GM12878 (cell line): ENCODE data around the gene DLST. TPM values are rescaled to one million over a fixed set of nuclear protein-coding genes. Genes with fewer than 3 reads are reported as not detected.

Source experiments
- ATAC-seq: fragments of 200-7000 bp; cut with Tn5 transposase; 3 replicates; pipeline ENCODE4 v1.9.1; 2020; ENCODE audit warnings: mild to moderate bottlenecking, moderate library complexity
- BruUV-seq: library from RNA; stranded (reverse); fragments of 400-500 nt; replicated peaks from 2 replicates; lab custom pipeline; 2021; lab: Mats Ljungman, UMichigan
- CTCF ChIA-PET: fragments of 300-600 bp; sonication (Branson Sonifier 250); formaldehyde crosslinking; extraction: SDS; loops from one replicate; lab custom pipeline; 2021; ENCODE audit warnings: inconsistent platforms; lab: Yijun Ruan, JAX
- POLR2A ChIA-PET: fragments of 350-600 bp; formaldehyde crosslinking; extraction: SDS; loops from one replicate; lab custom pipeline; 2021; ENCODE audit warnings: inconsistent platforms; lab: Charles Lee
- RAD21 ChIA-PET: fragments of 300-600 bp; sonication (Branson Sonifier 250); formaldehyde crosslinking; loops from one replicate; lab custom pipeline; 2023; ENCODE audit warnings: antibody characterized with exemption; ENCODE audit not compliant: unreplicated experiment; lab: Charles Lee
- SMC1A ChIA-PET: fragments of 300-600 bp; sonication (Branson Sonifier 250); formaldehyde crosslinking; loops from one replicate; lab custom pipeline; 2023; ENCODE audit not compliant: unreplicated experiment, uncharacterized antibody; lab: Charles Lee
- DNase-seq: peaks from one replicate; pipeline ENCODE4 v3.0.0-alpha.2; 2011; ENCODE audit warnings: low read depth, low spot score
- FAIRE-seq: peaks from 3 replicates; lab custom pipeline; 2011; peaks lifted over from hg19 to GRCh38; lab: Jason Lieb, UNC
- H2AFZ ChIP-seq: 2 replicates; pipeline ENCODE4 v1.6.0; 2011; ENCODE audit warnings: low read depth, low read length, control low read depth; ENCODE audit not compliant: control insufficient read depth
- H3K27ac ChIP-seq: 2 replicates; pipeline ENCODE4 v1.5.1; 2011; ENCODE audit warnings: control low read depth; ENCODE audit not compliant: control insufficient read depth, insufficient read depth
- H3K27me3 ChIP-seq, 2 experiments: replicated peaks in 1 of 2; 2 replicates each; pipeline versions ENCODE4 v1.6.0 to v1.6.1; 2011; ENCODE audit warnings: low read length in 1 of 2; ENCODE audit not compliant: control insufficient read depth in 2 of 2, insufficient read depth in 2 of 2
- H3K36me3 ChIP-seq, 2 experiments: 2 replicates each; pipeline ENCODE4 v1.5.1; 2011; ENCODE audit warnings: low read length in 1 of 2; ENCODE audit not compliant: control insufficient read depth in 2 of 2, insufficient read depth in 2 of 2
- H3K4me1 ChIP-seq: 2 replicates; pipeline ENCODE4 v1.6.1; 2011; ENCODE audit warnings: mild to moderate bottlenecking, low read length, moderate library complexity, mixed read lengths; ENCODE audit not compliant: control insufficient read depth, insufficient read depth
- H3K4me2 ChIP-seq: 2 replicates; pipeline ENCODE4 v1.6.0; 2011; ENCODE audit warnings: control low read depth; ENCODE audit not compliant: control insufficient read depth, insufficient read depth
- H3K4me3 ChIP-seq: fragments of 200-600 bp; sonication (generic); 2 replicates; pipeline ENCODE4 v1.5.1; 2016
- H3K79me2 ChIP-seq: 2 replicates; pipeline ENCODE4 v1.6.0; 2011; ENCODE audit warnings: low read length; ENCODE audit not compliant: control insufficient read depth, insufficient read depth
- H3K9ac ChIP-seq: 2 replicates; pipeline ENCODE4 v1.8.0; 2011; ENCODE audit warnings: low read length, control low read depth, mixed read lengths; ENCODE audit not compliant: control insufficient read depth, insufficient read depth
- H3K9me3 ChIP-seq: replicated peaks from 3 replicates; pipeline ENCODE4 v1.5.1; 2011; ENCODE audit warnings: mild to moderate bottlenecking, low read length; ENCODE audit not compliant: control insufficient read depth, insufficient read depth
- H4K20me1 ChIP-seq: 2 replicates; pipeline ENCODE4 v1.6.0; 2011; ENCODE audit not compliant: control insufficient read depth, insufficient read depth
- ATF2 ChIP-seq: IDR thresholded peaks from 2 replicates; pipeline ENCODE4 v1.6.1; 2012; ENCODE audit warnings: low read length, inconsistent platforms
- ATF3 ChIP-seq: IDR thresholded peaks from 2 replicates; pipeline ENCODE4 v1.6.1; 2011; ENCODE audit warnings: low read depth, mild to moderate bottlenecking, low read length, moderate library complexity, borderline replicate concordance; ENCODE audit errors: extremely low read depth
- BMI1 ChIP-seq: fragments of 450-650 bp; IDR thresholded peaks from 2 replicates; pipeline ENCODE4 v1.6.1; 2016; ENCODE audit warnings: mild to moderate bottlenecking, moderate library complexity, borderline replicate concordance
- CHD4 ChIP-seq: fragments of 200-600 bp; sonication (generic); IDR thresholded peaks from 2 replicates; pipeline ENCODE4 v1.6.1; 2016; ENCODE audit warnings: mild to moderate bottlenecking
- FOS ChIP-seq: IDR thresholded peaks from 3 replicates; pipeline ENCODE4 v1.6.1; 2011; ENCODE audit warnings: borderline replicate concordance; ENCODE audit not compliant: insufficient read length; ENCODE audit errors: extremely low read depth
- GATAD2B ChIP-seq: fragments of 450-650 bp; conservative IDR thresholded peaks from 2 replicates; pipeline ENCODE4 v1.6.1; 2017; ENCODE audit warnings: low read depth, mild to moderate bottlenecking, moderate library complexity
- HDAC6 ChIP-seq: fragments of 200-600 bp; sonication (generic); IDR thresholded peaks from one replicate; pipeline ENCODE4 v1.8.0; 2017; ENCODE audit warnings: antibody characterized with exemption; ENCODE audit not compliant: unreplicated experiment
- JUNB ChIP-seq: IDR thresholded peaks from 2 replicates; pipeline ENCODE4 v1.6.1; 2016; ENCODE audit warnings: antibody characterized with exemption, mild to moderate bottlenecking
- KAT2A ChIP-seq: conservative IDR thresholded peaks from 2 replicates; pipeline ENCODE4 v1.6.1; 2011; ENCODE audit warnings: low read depth, low read length; ENCODE audit not compliant: control insufficient read depth
- RBBP5 ChIP-seq: fragments of 200-600 bp; sonication (generic); conservative IDR thresholded peaks from 2 replicates; pipeline ENCODE4 v1.6.1; 2016
- RCOR1 ChIP-seq: conservative IDR thresholded peaks from 2 replicates; pipeline ENCODE4 v1.6.1; 2012; ENCODE audit warnings: low read depth, low read length, improper control_type of control experiment
- SREBF1 ChIP-seq: IDR thresholded peaks from 2 replicates; pipeline ENCODE4 v1.6.1; 2012; ENCODE audit warnings: mild to moderate bottlenecking, low read length
- ZBED1 ChIP-seq: IDR thresholded peaks from 2 replicates; pipeline ENCODE4 v1.6.1; 2016; ENCODE audit warnings: borderline replicate concordance
- ZBTB33 ChIP-seq: fragments of 450-650 bp; IDR thresholded peaks from 2 replicates; pipeline ENCODE4 v1.6.1; 2017; ENCODE audit warnings: mild to moderate bottlenecking
- WGBS: methylation state at CpG from one replicate; pipeline ENCODE4 v1.1.6; 2016; ENCODE audit warnings: low lambda C conversion rate; ENCODE audit not compliant: insufficient replicate concordance, insufficient coverage; ENCODE audit errors: missing lambda C conversion rate; 5-methylcytosine and 5-hydroxymethylcytosine counted together
- in situ Hi-C: fragments of 300-500 bp; cut with MboI; formaldehyde crosslinking; loops from 9 replicates; pipeline ENCODE4 v1.14.3; 2018; ENCODE audit warnings: mixed read lengths
- intact Hi-C: fragments of 100-400 bp; cut with micrococcal nuclease; formaldehyde crosslinking; loops from one replicate; pipeline ENCODE4 v1.14.2; 2022; ENCODE audit not compliant: unreplicated experiment
- polyA plus RNA-seq, 11 experiments: library from polyadenylated mRNA; depleted of rRNA in 4 of 11; unstranded in 6 of 11; stranded (reverse) in 5 of 11; fragments of >200 nt; fragmentation: Nextera tagmentation in 4 of 11; fragmentation: Illumina TruSeq in 1 of 11; extraction: Ambion mirVana in 4 of 11; extraction: Trizol in 1 of 11; gene quantifications; 1 replicate in 1 of 11; 2 replicates in 10 of 11; pipeline versions ENCODE4 v1.2.1 to v1.2.3, GENCODE V29; 2011 to 2016; ENCODE audit warnings: inconsistent platforms in 2 of 11, missing spikeins in 2 of 11, low read depth in 1 of 11
- total RNA-seq, 4 experiments: library from RNA; depleted of rRNA in 3 of 4; stranded (reverse); fragments of >200 nt in 3 of 4; fragmentation: Illumina TruSeq in 1 of 4; extraction: Trizol in 1 of 4; gene quantifications; 2 replicates each; pipeline versions ENCODE4 v1.2.1 to v1.2.3, GENCODE V29; 2013 to 2021

The DLST gene
- total and polyA plus RNA-seq, 10 of the 15 experiments (the other 5 are each of a cell fraction or from before 2014, with no cell fraction given): 2.9 to 141 (median 67.7) TPM

GRCh38 chr14:74848768-74849167 is 32.9 kb upstream of the DLST start:
- DNase-seq: no peak
- ChIA-PET CTCF (interaction anchor here (0.9 to 4.5 kb wide), 5 partner anchors 11 to 235 kb away, joined by 3 to 42 read pairs (median 9); no protein-coding TSS in a partner anchor), SMC1A (interaction anchor here (0.6 to 1.4 kb wide), 4 partner anchors 11 to 18 kb away, joined by 3 to 8 read pairs (median 3); no protein-coding TSS in a partner anchor), POLR2A (interaction anchor here (0.5 to 0.7 kb wide), 2 partner anchors 52 to 1846 kb away, joined by 3 read pairs; no protein-coding TSS in a partner anchor), RAD21 (no interaction called here)
- ATAC-seq: no peak
- intact Hi-C loops (no loop called here), in situ Hi-C loops (no loop called here)
- no peak for TF ChIP-seq BMI1
- no peak for TF ChIP-seq RCOR1
- TF ChIP-seq GATAD2B: no peak
- no peak for TF ChIP-seq ZBED1
- TF ChIP-seq ATF2: no peak
- TF ChIP-seq ZBTB33: no peak
- TF ChIP-seq KAT2A: no peak
- no peak for TF ChIP-seq ATF3
- TF ChIP-seq JUNB: no peak
- TF ChIP-seq HDAC6: no peak
- TF ChIP-seq SREBF1: no peak
- TF ChIP-seq CHD4: no peak
- no peak for TF ChIP-seq FOS
- TF ChIP-seq RBBP5: no peak
- 71% methylated on average over 2 of the region's 2 CpGs for WGBS
- no peak overlapping the region for H3K9ac ChIP-seq
- no peaks in the 10 kb centered on the region for H3K9me3 ChIP-seq
- no peak for FAIRE-seq
- H3K79me2 ChIP-seq: no peaks in the 10 kb centered on the region
- no peaks in the 10 kb centered on the region for H4K20me1 ChIP-seq
- H3K4me1 ChIP-seq: no peaks in the 10 kb centered on the region
- H3K36me3 ChIP-seq: no peaks in the 10 kb centered on the region
- H3K4me3 ChIP-seq: no peak overlapping the region
- H3K27ac ChIP-seq: no peak overlapping the region
- BruUV-seq: no TSS peak
- H2AFZ ChIP-seq: no peak overlapping the region
- H3K4me2 ChIP-seq: no peak overlapping the region
- H3K27me3 ChIP-seq: no peaks in the 10 kb centered on the region
